HepG2 (cell line): ENCODE data around the gene PAPOLA. TPM values are rescaled to one million over a fixed set of nuclear protein-coding genes. Genes with fewer than 3 reads are reported as not detected.

Experiments
- JUND ChIP-seq: sonication (generic); formaldehyde crosslinking; IDR thresholded peaks from 2 replicates; pipeline ENCODE4 v1.8.0; 2022; ENCODE audit warnings: mild to moderate bottlenecking, missing genetic modification reagents
- KAT2B ChIP-seq: fragments of 150-350 bp; IDR thresholded peaks from 2 replicates; pipeline ENCODE4 v1.6.1; 2014; ENCODE audit warnings: low read depth, low read length, borderline replicate concordance
- PAF1 ChIP-seq: IDR thresholded peaks from 2 replicates; pipeline ENCODE4 v1.6.1; 2016; ENCODE audit warnings: missing genetic modification reagents, missing compliant biosample characterization
- RFX5 ChIP-seq: IDR thresholded peaks from 2 replicates; pipeline ENCODE4 v1.6.1; 2011; ENCODE audit warnings: low read depth, low read length, improper control_type of control experiment
- polyA plus RNA-seq, 8 experiments: library from polyadenylated mRNA; depleted of rRNA in 3 of 8; stranded (reverse) in 7 of 8; unstranded in 1 of 8; fragments of >200 nt; fragmentation: Illumina TruSeq in 4 of 8; extraction: Trizol in 4 of 8; gene quantifications; 2 replicates each; pipeline versions ENCODE4 v1.2.1 to v1.2.3, GENCODE V29; 2011 to 2016; ENCODE audit warnings: low read depth in 4 of 8, missing spikeins in 1 of 8, mixed read lengths in 1 of 8; ENCODE audit not compliant: insufficient read depth in 1 of 8
- total RNA-seq, 5 experiments: library from RNA; depleted of rRNA; stranded (reverse); fragments of >200 nt; fragmentation: Illumina TruSeq; extraction: Trizol; gene quantifications; 2 replicates each; pipeline ENCODE4 v1.2.3, GENCODE V29; 2016; ENCODE audit warnings: low read depth in 1 of 5
- TF ChIP-seq, protein P1 (sequence below): sonication (generic); formaldehyde crosslinking; IDR thresholded peaks from 2 replicates; pipeline ENCODE4 v1.8.0; 2022; ENCODE audit warnings: mild to moderate bottlenecking, missing genetic modification reagents; ENCODE audit not compliant: insufficient replicate concordance
- TF ChIP-seq, protein P2 (sequence below): sonication (generic); formaldehyde crosslinking; IDR thresholded peaks from 2 replicates; pipeline ENCODE4 v1.5.0; 2020; ENCODE audit warnings: mild to moderate bottlenecking, missing genetic modification reagents
- TF ChIP-seq, protein P3 (sequence below): sonication (generic); formaldehyde crosslinking; IDR thresholded peaks from 2 replicates; pipeline ENCODE4 v1.5.0; 2020; ENCODE audit warnings: missing genetic modification reagents, mild to moderate bottlenecking, borderline replicate concordance
- TF ChIP-seq, protein P4 (sequence below): sonication (generic); formaldehyde crosslinking; IDR thresholded peaks from 2 replicates; pipeline ENCODE4 v1.5.0; 2020; ENCODE audit warnings: missing genetic modification reagents
- TF ChIP-seq, protein P5 (sequence below): sonication (generic); formaldehyde crosslinking; IDR thresholded peaks from 2 replicates; pipeline ENCODE4 v1.8.1; 2023; ENCODE audit warnings: missing genetic modification reagents, mild to moderate bottlenecking, borderline replicate concordance
- TF ChIP-seq, protein P6 (sequence below): sonication (generic); formaldehyde crosslinking; IDR thresholded peaks from 2 replicates; pipeline ENCODE4 v1.4.0; 2020; ENCODE audit warnings: missing genetic modification reagents, borderline replicate concordance

Gene PAPOLA
- total and polyA plus RNA-seq, 2 of the 13 experiments (the other 11 are each of a cell fraction or from before 2014, with no cell fraction given): 103 to 151 TPM

DNA sequence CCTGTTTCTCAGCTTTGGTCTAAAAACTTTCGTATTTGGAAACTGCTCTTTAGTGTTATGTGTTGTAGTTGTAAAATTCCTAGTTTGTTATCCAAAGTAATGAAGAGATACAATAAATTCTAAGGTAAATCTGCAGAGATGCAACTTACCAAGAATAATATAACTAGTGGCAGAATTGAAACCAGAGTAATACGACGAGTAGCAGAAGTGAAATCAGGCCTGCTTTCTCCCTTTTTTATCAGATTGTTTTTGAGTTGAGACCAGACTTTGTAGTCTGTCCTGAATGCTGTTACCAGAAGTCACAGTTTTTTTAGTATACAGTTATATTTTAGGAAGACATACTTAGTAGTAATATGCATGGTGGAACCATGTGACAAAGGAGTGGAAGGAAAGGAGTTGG, 12.5 kb downstream of the PAPOLA start (continued):
- TF ChIP-seq, protein P1, sequence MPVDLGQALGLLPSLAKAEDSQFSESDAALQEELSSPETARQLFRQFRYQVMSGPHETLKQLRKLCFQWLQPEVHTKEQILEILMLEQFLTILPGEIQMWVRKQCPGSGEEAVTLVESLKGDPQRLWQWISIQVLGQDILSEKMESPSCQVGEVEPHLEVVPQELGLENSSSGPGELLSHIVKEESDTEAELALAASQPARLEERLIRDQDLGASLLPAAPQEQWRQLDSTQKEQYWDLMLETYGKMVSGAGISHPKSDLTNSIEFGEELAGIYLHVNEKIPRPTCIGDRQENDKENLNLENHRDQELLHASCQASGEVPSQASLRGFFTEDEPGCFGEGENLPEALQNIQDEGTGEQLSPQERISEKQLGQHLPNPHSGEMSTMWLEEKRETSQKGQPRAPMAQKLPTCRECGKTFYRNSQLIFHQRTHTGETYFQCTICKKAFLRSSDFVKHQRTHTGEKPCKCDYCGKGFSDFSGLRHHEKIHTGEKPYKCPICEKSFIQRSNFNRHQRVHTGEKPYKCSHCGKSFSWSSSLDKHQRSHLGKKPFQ (CRISPR knock-in tag): no peak
- TF ChIP-seq, protein P2, sequence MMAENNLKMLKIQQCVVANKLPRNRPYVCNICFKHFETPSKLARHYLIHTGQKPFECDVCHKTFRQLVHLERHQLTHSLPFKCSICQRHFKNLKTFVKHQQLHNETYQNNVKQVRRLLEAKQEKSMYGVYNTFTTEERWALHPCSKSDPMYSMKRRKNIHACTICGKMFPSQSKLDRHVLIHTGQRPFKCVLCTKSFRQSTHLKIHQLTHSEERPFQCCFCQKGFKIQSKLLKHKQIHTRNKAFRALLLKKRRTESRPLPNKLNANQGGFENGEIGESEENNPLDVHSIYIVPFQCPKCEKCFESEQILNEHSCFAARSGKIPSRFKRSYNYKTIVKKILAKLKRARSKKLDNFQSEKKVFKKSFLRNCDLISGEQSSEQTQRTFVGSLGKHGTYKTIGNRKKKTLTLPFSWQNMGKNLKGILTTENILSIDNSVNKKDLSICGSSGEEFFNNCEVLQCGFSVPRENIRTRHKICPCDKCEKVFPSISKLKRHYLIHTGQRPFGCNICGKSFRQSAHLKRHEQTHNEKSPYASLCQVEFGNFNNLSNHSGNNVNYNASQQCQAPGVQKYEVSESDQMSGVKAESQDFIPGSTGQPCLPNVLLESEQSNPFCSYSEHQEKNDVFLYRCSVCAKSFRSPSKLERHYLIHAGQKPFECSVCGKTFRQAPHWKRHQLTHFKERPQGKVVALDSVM (CRISPR knock-in tag): no peak
- TF ChIP-seq, protein P3, sequence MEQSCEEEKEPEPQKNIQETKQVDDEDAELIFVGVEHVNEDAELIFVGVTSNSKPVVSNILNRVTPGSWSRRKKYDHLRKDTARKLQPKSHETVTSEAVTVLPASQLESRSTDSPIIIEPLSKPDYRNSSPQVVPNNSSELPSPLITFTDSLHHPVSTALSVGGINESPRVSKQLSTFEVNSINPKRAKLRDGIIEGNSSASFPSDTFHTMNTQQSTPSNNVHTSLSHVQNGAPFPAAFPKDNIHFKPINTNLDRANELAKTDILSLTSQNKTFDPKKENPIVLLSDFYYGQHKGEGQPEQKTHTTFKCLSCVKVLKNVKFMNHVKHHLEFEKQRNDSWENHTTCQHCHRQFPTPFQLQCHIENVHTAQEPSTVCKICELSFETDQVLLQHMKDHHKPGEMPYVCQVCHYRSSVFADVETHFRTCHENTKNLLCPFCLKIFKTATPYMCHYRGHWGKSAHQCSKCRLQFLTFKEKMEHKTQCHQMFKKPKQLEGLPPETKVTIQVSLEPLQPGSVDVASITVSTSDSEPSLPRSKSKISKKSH (CRISPR knock-in tag): no peak
- TF ChIP-seq RFX5 (no peak), PAF1 (CRISPR knock-in tag) (no peak), JUND (CRISPR knock-in tag) (no peak), KAT2B (no peak)
- TF ChIP-seq, protein P4, sequence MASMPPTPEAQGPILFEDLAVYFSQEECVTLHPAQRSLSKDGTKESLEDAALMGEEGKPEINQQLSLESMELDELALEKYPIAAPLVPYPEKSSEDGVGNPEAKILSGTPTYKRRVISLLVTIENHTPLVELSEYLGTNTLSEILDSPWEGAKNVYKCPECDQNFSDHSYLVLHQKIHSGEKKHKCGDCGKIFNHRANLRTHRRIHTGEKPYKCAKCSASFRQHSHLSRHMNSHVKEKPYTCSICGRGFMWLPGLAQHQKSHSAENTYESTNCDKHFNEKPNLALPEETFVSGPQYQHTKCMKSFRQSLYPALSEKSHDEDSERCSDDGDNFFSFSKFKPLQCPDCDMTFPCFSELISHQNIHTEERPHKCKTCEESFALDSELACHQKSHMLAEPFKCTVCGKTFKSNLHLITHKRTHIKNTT (CRISPR knock-in tag): no peak
- TF ChIP-seq, protein P5, sequence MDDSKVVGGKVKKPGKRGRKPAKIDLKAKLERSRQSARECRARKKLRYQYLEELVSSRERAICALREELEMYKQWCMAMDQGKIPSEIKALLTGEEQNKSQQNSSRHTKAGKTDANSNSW (CRISPR knock-in tag): no peak
- TF ChIP-seq, protein P6, sequence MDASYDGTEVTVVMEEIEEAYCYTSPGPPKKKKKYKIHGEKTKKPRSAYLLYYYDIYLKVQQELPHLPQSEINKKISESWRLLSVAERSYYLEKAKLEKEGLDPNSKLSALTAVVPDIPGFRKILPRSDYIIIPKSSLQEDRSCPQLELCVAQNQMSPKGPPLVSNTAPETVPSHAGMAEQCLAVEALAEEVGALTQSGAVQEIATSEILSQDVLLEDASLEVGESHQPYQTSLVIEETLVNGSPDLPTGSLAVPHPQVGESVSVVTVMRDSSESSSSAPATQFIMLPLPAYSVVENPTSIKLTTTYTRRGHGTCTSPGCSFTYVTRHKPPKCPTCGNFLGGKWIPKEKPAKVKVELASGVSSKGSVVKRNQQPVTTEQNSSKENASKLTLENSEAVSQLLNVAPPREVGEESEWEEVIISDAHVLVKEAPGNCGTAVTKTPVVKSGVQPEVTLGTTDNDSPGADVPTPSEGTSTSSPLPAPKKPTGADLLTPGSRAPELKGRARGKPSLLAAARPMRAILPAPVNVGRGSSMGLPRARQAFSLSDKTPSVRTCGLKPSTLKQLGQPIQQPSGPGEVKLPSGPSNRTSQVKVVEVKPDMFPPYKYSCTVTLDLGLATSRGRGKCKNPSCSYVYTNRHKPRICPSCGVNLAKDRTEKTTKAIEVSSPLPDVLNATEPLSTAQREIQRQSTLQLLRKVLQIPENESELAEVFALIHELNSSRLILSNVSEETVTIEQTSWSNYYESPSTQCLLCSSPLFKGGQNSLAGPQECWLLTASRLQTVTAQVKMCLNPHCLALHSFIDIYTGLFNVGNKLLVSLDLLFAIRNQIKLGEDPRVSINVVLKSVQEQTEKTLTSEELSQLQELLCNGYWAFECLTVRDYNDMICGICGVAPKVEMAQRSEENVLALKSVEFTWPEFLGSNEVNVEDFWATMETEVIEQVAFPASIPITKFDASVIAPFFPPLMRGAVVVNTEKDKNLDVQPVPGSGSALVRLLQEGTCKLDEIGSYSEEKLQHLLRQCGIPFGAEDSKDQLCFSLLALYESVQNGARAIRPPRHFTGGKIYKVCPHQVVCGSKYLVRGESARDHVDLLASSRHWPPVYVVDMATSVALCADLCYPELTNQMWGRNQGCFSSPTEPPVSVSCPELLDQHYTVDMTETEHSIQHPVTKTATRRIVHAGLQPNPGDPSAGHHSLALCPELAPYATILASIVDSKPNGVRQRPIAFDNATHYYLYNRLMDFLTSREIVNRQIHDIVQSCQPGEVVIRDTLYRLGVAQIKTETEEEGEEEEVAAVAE (CRISPR knock-in tag): no peak
